ENCODE data around the gene PLPPR1. TPM values are rescaled to one million over a fixed set of nuclear protein-coding genes. Genes with fewer than 3 reads are reported as not detected.
"Not testable (repeated sequence)": the region's sequence is repeated elsewhere in the genome, so short reads cannot be mapped to it uniquely, and the experiment has no call there.

The PLPPR1 gene
- total and polyA plus RNA-seq, 12 donors, result 0.08 to 19.7 (median 0.20) TPM; not detected in 7

GRCh38 chr9:101325053-101325452 lies 296.5 kb downstream of the PLPPR1 start:
- Histone ChIP-seq H3K27ac (no peak overlapping the region), H3K4me3 (no peak overlapping the region), H3K36me3 (replicated peaks in 1 of 2) (no peaks in the 10 kb centered on the region), H3K27me3 (no peaks in the 10 kb centered on the region), H3K9me3 (replicated peaks in 1 of 3) (no peaks in the 10 kb centered on the region), H3K4me1 (replicated peaks in 1 of 2) (no peaks in the 10 kb centered on the region)
- WGBS, 4 donors, result 61 to 71% (median 67%) methylated on average over 2 of the region's 2 CpGs
- DNase-seq, result no peak
- intact Hi-C loops (cut with DNase I), result no loop called here
- TF ChIP-seq POLR2A (IDR thresholded peaks at IDR 0.05), result no peak

GRCh38 chr9:101326035-101326434 lies 297.5 kb downstream of the PLPPR1 start:
- TF ChIP-seq, protein P1, sequence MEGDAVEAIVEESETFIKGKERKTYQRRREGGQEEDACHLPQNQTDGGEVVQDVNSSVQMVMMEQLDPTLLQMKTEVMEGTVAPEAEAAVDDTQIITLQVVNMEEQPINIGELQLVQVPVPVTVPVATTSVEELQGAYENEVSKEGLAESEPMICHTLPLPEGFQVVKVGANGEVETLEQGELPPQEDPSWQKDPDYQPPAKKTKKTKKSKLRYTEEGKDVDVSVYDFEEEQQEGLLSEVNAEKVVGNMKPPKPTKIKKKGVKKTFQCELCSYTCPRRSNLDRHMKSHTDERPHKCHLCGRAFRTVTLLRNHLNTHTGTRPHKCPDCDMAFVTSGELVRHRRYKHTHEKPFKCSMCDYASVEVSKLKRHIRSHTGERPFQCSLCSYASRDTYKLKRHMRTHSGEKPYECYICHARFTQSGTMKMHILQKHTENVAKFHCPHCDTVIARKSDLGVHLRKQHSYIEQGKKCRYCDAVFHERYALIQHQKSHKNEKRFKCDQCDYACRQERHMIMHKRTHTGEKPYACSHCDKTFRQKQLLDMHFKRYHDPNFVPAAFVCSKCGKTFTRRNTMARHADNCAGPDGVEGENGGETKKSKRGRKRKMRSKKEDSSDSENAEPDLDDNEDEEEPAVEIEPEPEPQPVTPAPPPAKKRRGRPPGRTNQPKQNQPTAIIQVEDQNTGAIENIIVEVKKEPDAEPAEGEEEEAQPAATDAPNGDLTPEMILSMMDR (IDR thresholded peaks at IDR 0.05), result no peak
- TF ChIP-seq POLR2A (IDR thresholded peaks at IDR 0.05), result no peak
- Histone ChIP-seq H3K4me3 (no peak overlapping the region), H3K36me3 (replicated peaks in 1 of 2) (no peaks in the 10 kb centered on the region), H3K4me1 (replicated peaks in 1 of 2) (no peaks in the 10 kb centered on the region), H3K27me3 (no peaks in the 10 kb centered on the region), H3K9me3 (replicated peaks in 1 of 3) (no peaks in the 10 kb centered on the region), H3K27ac (no peak overlapping the region)
- DNase-seq, result no peak
- intact Hi-C loops (cut with DNase I), result no loop called here
- 33 to 64% (median 48%) methylated on average over 1 of the region's 1 CpG for WGBS, 4 donors

- Histone ChIP-seq H3K27me3 (no peaks in the 10 kb centered on the region), H3K9me3 (replicated peaks in 1 of 3) (no peaks in the 10 kb centered on the region), H3K4me3 (no peak overlapping the region), H3K4me1 (replicated peaks in 1 of 2) (no peaks in the 10 kb centered on the region), H3K36me3 (replicated peaks in 1 of 2) (no peaks in the 10 kb centered on the region), H3K27ac (no peak overlapping the region)
- TF ChIP-seq, protein P1 (IDR thresholded peaks at IDR 0.05), result no peak
- TF ChIP-seq POLR2A (IDR thresholded peaks at IDR 0.05), result no peak
- 53 to 82% (median 65%) methylated on average over 1 of the region's 1 CpG for WGBS, 4 donors
- no peak for DNase-seq
- intact Hi-C loops (cut with DNase I), result no loop called here
Observed at GRCh38 chr9:101326501-101326900, 298.0 kb downstream of the PLPPR1 start.

DNA sequence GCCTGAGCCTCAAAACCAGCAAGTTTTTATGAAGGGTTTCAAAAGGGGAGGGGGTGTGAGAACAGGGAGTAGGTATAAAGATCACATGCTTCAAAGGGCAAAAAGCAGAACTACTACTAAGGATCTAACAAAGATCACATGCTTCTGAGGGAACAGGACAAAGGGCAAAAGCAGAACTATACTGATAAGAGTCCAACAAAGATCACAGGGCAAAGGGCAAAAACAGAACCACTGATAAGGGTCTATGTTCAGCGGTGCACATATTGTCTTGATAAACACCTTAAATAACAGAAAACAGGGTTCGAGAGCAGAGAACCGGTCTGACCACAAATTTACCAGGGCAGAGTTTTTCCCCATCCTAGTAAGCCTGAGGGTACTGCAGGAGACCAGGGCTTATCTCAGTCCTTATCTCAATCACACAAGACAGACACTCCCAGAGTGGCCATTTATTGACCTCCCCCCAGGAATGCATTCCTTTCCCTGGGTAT lies 298.9 kb downstream of the PLPPR1 start:
- H3K4me3 ChIP-seq; intact Hi-C loops (cut with DNase I); H3K9me3 ChIP-seq (replicated peaks in 1 of 3); H3K27me3 ChIP-seq; H3K27ac ChIP-seq; H3K36me3 ChIP-seq (replicated peaks in 1 of 2); H3K4me1 ChIP-seq (replicated peaks in 1 of 2); DNase-seq: not testable (repeated sequence)
- 67 to 79% (median 73%) methylated on average over 3 of the region's 3 CpGs for WGBS, 4 donors

GRCh38 chr9:101332362-101332761 lies 303.8 kb downstream of the PLPPR1 start:
- WGBS, 4 donors, result 91 to 94% (median 93%) methylated on average over 1 of the region's 1 CpG

More at GRCh38 chr9:101332362-101332761, 303.8 kb downstream of the PLPPR1 start:
- H3K9me3 ChIP-seq (replicated peaks in 1 of 3), result no peaks in the 10 kb centered on the region
- H3K27ac ChIP-seq, result no peak overlapping the region
- H3K4me3 ChIP-seq, result no peak overlapping the region
- no peak for DNase-seq
- no peaks in the 10 kb centered on the region for H3K4me1 ChIP-seq (replicated peaks in 1 of 2)
- H3K36me3 ChIP-seq (replicated peaks in 1 of 2), result no peaks in the 10 kb centered on the region
- TF ChIP-seq POLR2A (IDR thresholded peaks at IDR 0.05), result no peak
- TF ChIP-seq, protein P1 (IDR thresholded peaks at IDR 0.05), result no peak
- intact Hi-C loops (cut with DNase I), result no loop called here
- H3K27me3 ChIP-seq, result no peaks in the 10 kb centered on the region
